NCI-H524 (cell line): ENCODE data around the gene APCDD1L.
"Not testable (repeated sequence)": the region's sequence is repeated elsewhere in the genome, so short reads cannot be mapped to it uniquely, and the experiment has no call there.

Experiments used
- DNase-seq, 2 experiments: peaks; one replicate each; lab custom pipeline; 2025; lab: John Stamatoyannopoulos, UW

APCDD1L gene

DNA sequence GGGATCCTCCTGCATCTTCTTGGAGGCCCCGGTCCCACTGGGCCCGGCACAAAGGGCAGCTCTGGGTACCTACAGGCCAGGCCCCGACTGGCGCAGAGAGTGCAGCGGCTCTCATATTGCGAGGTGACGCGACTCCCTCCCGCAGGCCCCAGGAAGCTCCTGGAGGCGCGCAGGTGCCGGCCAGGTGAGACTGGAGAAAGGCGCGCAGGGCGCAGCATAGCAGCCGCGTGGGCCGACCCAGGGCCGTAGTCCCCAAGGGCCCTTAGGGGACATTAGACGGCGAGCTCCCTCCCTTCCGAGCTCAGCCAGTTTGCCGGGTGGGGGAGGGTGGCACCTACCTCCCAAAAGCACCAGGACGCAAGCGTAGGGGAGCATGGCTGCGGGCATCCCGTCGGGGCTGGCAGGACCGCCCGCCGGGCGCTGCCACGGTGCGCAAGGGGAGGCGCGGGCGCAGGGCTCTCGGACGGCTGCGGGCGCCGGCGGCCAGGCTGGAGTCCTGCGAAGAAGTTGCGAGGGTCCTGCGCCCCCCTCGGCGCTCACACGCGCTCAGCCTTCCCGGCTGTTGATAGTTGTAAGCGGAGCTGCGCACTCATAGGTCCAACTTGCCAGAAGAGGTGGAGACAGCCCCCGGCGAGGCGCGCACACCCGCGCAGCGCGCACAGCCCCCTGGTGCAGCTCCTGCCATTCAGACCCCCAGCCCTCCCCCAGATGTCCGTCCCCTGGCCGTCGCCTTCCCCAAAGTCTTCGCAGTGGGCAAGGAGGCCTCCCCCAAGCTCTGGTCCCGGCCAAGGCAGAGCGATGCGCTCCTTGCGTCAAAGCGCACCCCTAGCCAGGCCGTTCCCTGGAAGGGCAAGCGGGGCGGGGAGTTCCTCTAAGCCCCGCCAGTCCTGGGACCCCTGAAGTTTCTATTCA, 622 bp downstream of the APCDD1L start:
- no peak for DNase-seq

DNA sequence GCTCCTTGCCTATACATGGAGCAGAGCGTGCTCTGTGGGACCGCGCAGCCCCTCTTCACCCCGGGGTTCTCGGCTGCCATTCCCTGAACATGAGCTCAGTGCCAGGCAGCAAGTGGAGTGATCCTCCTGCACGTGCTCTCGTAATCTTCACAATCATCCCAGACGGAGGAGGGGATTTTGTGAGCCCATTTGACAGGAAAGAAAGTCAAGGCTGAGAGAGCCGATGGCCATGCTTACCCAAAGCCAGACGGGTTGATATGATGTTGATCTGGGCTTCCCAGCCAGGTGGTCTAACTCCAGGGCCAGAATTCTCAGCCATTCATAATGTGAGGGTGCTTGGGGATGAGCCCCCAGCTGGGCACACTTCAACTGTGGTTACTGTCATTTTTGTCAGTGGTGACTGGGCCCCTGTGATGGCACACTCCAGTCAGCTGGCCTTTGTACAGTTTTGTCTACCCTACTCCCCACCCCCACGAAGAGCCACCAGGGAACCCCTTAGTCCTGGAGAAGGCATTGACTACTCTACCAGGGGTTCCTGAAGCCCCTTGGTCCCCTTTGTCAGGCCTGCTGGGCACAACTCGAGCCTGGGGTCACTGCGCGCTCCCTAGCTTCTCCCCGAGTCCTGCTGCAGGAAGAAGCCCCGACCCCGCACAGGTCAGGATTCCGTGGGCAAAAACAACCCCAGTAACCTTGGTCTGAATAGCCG, 1.5 kb downstream of the APCDD1L start:
- DNase-seq, result no peak

DNA sequence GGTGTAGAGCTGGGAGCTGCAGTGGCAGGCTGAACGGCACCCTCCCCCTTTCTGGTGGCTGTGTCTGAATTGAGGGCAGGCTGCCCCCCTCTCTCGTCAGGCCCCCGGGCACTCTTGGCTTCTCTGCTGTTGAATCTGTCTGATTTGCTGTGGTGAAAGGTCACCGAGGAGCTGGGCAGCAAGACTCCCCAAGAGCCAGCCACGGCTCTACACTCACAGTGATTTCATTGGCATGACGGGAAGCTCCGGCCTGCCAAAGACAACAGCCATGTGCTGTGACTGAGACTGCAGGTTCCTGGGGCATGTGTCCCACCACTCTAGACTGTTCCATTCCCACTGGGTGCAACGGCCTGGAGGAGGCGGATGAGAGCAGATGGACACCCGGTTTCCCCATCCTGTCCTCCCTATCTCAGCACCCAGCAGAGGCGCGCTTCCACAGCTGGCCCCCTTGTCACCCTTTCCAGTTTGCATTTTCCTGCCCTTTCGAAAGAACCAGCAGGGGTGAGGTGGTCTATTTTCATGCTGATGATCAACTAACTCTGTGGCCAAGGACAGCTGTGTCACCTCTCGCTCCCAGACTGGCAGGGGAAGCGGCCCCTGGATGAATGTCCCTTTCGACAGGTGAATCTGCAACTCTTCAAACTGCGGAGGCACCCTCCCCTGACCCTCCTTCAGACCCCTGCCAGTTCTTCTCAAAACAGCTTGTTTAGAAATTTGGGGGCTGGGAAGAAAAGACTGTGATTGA, 2.2 kb downstream of the APCDD1L start:
- no peak for DNase-seq

DNA sequence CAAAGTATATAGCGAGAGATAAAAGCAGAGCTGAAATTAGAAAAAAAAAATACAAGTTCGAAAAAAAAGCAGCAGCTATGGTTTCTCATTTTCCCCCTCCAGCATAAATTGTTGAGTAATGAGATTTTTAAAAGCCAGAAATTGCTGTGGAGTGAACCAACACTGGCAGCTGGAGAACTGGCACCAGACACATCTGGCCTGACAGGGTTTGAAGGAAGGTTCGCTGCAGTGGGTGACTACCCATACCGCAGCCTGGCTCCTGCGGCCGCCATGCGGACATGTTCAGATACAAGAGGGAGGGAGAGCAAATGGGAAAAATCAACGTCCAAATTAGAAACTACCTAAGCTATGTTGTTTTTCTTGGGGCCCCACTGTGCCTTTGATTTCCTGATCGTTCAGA, 3.3 kb downstream of the APCDD1L start:
- DNase-seq, result no peak

- DNase-seq, result peak; percentile 1 to 62
Observed at GRCh38 chr20:58511364-58511763, 3.8 kb downstream of the APCDD1L start.

GRCh38 chr20:58510921-58511320, 4.3 kb downstream of the APCDD1L start:
- DNase-seq, result no peak

GRCh38 chr20:58508762-58509395, 6.3 kb downstream of the APCDD1L start:
- no peak for DNase-seq

- DNase-seq, result not testable (repeated sequence)
Observed at GRCh38 chr20:58506999-58507398, 8.2 kb downstream of the APCDD1L start.

GRCh38 chr20:58504566-58504965, 10.6 kb downstream of the APCDD1L start:
- no peak for DNase-seq

DNA sequence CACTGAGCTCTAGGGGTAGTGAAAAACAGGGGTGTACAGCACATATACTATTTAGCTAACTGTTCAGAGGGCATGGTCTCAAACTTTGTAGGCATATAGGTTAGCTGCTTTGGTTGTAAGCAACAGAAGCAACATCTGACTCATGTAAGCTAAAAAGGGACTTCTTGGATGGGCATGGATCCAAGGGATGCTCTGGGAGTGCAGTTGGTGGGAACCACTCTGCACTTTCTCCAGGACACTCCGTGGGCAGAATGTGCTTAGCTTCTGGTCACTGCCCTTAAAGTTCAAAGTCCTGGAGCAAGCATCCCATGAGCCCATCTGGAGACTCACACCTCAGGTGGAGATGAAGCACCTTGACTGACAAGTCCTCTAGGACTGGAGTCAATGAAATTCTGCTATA, 11.5 kb downstream of the APCDD1L start:
- no peak for DNase-seq

DNA sequence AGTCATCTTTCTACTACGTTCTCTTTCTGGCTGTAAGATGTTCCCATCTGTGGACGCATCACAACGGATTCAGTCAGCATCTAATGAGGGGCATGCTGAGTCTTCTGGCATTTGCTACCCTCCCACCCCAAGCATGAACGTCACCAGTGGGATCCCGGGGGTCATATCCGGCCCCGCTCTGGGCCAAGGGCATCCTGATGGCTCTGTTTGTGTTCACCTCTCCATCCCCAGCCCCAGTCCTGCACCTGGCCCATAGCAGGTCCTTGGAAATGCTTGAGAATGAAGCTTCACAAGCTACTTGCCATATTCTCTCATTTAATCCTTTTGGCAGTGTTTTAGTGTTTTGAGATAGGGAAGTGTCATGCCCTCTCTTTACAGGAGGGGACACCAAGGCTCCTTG, 14.9 kb downstream of the APCDD1L start:
- no peak for DNase-seq

DNA sequence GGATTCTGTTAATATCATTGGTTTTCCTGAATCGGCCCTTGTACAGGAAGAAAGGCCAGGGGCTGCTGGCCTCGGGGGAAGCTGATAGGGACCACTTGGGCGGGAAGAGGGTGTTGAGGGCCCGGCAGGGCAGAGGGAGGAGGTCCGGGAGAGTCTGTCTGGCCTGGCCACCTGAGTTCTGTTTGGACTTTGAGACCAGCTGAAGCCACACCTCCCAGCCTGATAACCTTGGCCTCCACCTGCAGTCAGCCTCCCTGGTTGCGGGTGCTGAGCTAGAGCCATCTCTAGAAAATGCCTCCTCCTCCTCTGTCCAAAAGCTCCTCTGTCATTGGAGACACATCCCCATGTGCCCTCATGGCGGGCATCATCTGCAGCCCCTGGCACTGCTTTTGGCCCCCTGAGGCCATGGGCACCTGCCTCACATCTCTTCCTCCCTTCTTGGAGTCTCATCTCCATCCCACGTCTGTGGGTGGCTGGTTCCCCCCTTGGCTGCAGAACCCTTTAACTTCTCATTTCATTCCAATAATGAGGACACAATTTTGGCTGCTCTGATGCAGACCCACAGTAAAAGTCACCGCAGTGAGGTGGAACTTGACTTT, 16.6 kb downstream of the APCDD1L start:
- no peak for DNase-seq

DNA sequence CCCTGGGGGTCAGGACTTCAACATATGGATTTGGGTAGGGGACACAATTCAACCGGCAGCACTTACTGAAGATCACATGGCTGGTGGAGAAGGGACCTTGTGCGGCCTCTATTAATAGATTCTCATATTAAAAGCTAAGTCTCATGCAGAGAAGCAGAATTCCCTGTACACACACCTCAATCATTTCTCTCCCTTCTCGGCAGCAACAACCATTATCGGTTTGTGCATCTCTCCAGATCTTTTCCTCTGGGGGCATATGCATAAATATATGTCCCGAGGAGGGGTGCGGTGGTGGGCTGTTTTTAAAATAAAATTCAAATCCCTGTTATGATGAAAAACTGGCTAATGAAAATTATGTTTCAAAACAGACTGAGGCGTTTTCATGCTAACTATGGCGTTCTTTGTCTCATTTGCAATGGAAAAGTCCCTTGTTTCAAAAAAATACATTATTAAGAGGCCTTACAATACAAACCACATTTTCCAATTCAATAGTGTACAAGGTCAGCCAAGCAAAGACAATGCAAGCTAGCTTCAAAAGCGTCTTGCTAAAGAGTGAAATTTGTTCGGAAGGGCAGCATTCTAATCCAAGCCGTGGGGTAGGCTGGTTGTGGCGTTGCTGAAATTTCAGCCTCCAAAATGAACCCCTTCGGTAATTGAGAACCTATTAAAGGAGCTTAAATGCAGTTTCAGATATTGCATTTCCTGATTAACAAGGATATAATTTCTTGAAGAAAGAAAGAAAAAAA, 17.3 kb downstream of the APCDD1L start:
- no peak for DNase-seq

DNA sequence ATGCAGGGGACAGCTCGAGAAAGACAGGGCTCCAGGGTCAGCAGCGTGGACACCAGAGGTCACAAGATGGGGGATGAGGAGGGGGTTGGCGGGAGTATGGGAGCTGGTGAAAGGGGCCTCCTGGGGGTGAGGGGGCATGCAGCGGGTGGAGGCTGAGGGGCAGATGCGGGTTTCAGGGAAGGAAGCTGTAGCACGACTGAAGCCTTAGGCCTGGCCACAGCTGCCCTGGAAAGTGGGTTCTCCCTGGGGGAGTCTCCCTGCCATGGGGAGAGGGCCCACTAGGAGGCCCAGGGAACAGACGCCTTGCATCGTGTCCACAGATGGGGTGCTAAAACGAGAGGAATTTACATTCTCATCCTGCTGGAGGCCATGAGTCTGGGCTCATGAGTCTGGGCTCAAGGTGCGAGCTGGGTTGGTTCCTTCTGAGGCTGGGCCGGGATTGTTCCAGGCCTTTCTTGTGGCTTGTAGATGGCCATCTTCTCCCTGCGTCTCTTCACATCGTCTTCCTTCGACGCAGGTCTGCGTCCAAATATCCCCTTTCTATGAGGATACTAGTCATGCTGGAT, 18.0 kb downstream of the APCDD1L start:
- no peak for DNase-seq

DNA sequence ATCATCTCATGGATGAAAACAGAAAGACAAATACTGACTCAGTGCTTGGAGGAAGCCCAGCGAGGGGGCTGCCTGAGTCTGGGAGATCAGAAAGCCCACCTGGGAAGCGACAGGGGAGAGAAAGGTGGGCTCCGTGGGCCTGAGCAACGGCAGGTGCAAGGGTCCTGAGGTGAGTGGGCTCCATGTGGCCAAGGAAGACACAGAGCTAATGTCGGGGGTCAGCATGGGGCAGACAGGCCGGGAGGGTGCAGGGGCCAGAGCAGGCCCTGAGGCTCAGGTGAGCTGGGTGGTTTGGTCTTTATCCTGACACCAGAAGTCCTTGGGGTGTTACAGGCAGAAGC, 18.8 kb downstream of the APCDD1L start:
- DNase-seq, result no peak

- no peak for DNase-seq
Observed at GRCh38 chr20:58495623-58496428, 19.4 kb downstream of the APCDD1L start.

- no peak for DNase-seq
Observed at GRCh38 chr20:58494923-58495622, 20.1 kb downstream of the APCDD1L start.

DNA sequence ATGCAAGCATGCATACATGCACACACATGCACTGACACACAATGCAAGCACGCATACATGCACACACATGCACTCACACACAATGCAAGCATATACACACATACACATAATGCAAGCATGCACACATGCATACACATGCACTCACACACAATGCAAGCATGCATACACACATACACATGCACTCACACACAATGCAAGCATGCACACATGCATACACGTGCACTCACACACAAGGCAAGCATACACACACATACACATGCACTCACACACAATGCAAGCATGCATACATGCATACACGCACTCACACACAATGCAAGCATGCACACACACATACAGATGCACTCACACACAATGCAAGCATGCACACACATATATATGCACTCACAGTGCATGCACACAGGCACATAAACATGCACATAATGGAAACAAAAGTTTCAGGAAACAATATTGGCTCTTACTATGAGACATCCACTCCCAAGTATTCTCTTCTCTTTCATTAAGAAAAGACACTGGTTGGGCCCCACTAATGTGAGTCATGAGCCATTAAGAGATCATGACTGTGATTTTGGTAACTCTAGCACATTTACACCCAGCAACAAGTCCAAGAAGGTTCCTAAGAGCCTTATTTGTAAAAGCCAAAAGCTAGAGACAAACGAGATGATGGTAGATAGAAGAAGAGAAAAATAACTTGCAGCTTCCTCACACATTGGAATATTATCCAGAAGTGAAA, 22.2 kb downstream of the APCDD1L start:
- DNase-seq, result no peak
